Breast epithelium (tissue), 4 donors: ENCODE measurements around the gene GPR42. TPM values are rescaled to one million over a fixed set of nuclear protein-coding genes. Genes with fewer than 3 reads are reported as not detected.

Experiments used
- DNase-seq, 2 donors: peaks; one replicate each; pipeline ENCODE4 v3.0.0-alpha.2; 2019; ENCODE audit warnings: low spot score in 2 of 2
- H3K27ac ChIP-seq, 2 donors: fragments of 200-600 bp; sonication (generic) in 1 of 2; one replicate each; pipeline ENCODE4 v1.5.1; 2016 to 2019; ENCODE audit warnings: mild to moderate bottlenecking in 1 of 2
- H3K27me3 ChIP-seq, 2 donors: fragments of 200-600 bp; sonication (generic) in 1 of 2; one replicate each; pipeline versions ENCODE4 v1.5.1 to v1.6.0; 2017 to 2019; ENCODE audit warnings: control low read depth in 1 of 2, mild to moderate bottlenecking in 1 of 2
- H3K36me3 ChIP-seq: fragments of 200-600 bp; one replicate; pipeline ENCODE4 v1.5.1; 2019
- H3K4me1 ChIP-seq, 2 donors: fragments of 200-600 bp; sonication (generic); one replicate each; pipeline ENCODE4 v1.5.1; 2016 to 2019; ENCODE audit warnings: control low read depth in 1 of 2
- H3K4me3 ChIP-seq, 3 donors: fragments of 200-600 bp; sonication (generic); 1 replicate in 2 of 3; 2 replicates in 1 of 3; pipeline ENCODE4 v1.5.1; 2016 to 2019; ENCODE audit warnings: mild to moderate bottlenecking in 3 of 3, moderate library complexity in 2 of 3
- H3K9me3 ChIP-seq, 2 donors: fragments of 200-600 bp; sonication (generic) in 1 of 2; one replicate each; pipeline ENCODE4 v1.5.1; 2016 to 2019; ENCODE audit warnings: control low read depth in 1 of 2
- POLR2A ChIP-seq: fragments of 450-650 bp; IDR thresholded peaks from one replicate; pipeline ENCODE4 v1.6.1; 2016; ENCODE audit warnings: antibody characterized with exemption, mild to moderate bottlenecking, moderate library complexity
- POLR2AphosphoS5 ChIP-seq, 3 donors: sonication (generic); formaldehyde crosslinking; IDR thresholded peaks; one replicate each; pipeline ENCODE4 v1.6.1; 2017; ENCODE audit warnings: antibody characterized with exemption in 3 of 3
- intact Hi-C: fragments of 100-400 bp; cut with DNase I; formaldehyde crosslinking; loops from one replicate; pipeline ENCODE4 v1.15.1; 2023; ENCODE audit warnings: low total_unique reads
- total RNA-seq, 3 donors: library from RNA; depleted of rRNA; stranded (reverse); fragments of >200 nt; gene quantifications; one replicate each; pipeline ENCODE4 v1.1.0, GENCODE V29; 2016
- TF ChIP-seq, protein P1 (sequence below), 3 donors: fragments of 450-650 bp; IDR thresholded peaks; one replicate each; pipeline ENCODE4 v1.5.1; 2016 to 2017; ENCODE audit warnings: antibody characterized with exemption in 3 of 3, mild to moderate bottlenecking in 3 of 3, moderate library complexity in 3 of 3

Gene GPR42
- total RNA-seq, 3 donors from 2014 or later: 0.66 TPM; not detected in 2

DNA sequence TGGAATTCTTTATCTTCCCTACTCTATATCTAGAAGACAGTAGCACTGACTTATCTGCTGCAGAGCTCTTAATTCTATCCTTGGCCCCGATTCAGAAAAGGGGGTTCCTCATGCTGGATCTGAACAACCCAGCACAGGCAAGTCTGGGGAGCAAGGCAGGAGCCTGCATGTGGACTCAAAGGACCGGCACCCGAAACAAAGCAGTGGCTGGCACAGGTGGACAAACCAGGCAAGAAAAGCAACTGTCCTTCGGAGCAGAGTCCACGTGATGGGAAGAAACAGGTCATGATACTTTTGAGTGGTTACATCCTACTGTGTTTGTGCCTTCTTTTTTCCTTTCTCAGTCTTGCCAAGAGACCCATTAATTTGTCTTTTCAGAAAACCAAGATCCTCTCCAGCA, 38.3 kb downstream of the GPR42 start:
- Histone ChIP-seq H3K36me3 (no peaks in the 10 kb centered on the region), H3K9me3 (no peaks in the 10 kb centered on the region), H3K27me3 (no peaks in the 10 kb centered on the region), H3K4me1 (no peaks in the 10 kb centered on the region), H3K4me3 (no peak overlapping the region), H3K27ac (no peak overlapping the region)
- intact Hi-C loops: no loop called here
- DNase-seq: no peak
- TF ChIP-seq, protein P1, sequence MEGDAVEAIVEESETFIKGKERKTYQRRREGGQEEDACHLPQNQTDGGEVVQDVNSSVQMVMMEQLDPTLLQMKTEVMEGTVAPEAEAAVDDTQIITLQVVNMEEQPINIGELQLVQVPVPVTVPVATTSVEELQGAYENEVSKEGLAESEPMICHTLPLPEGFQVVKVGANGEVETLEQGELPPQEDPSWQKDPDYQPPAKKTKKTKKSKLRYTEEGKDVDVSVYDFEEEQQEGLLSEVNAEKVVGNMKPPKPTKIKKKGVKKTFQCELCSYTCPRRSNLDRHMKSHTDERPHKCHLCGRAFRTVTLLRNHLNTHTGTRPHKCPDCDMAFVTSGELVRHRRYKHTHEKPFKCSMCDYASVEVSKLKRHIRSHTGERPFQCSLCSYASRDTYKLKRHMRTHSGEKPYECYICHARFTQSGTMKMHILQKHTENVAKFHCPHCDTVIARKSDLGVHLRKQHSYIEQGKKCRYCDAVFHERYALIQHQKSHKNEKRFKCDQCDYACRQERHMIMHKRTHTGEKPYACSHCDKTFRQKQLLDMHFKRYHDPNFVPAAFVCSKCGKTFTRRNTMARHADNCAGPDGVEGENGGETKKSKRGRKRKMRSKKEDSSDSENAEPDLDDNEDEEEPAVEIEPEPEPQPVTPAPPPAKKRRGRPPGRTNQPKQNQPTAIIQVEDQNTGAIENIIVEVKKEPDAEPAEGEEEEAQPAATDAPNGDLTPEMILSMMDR (IDR thresholded peaks at IDR 0.05): no peak
- no peak for TF ChIP-seq POLR2A
- no peak for TF ChIP-seq POLR2AphosphoS5 (IDR thresholded peaks at IDR 0.05)

DNA sequence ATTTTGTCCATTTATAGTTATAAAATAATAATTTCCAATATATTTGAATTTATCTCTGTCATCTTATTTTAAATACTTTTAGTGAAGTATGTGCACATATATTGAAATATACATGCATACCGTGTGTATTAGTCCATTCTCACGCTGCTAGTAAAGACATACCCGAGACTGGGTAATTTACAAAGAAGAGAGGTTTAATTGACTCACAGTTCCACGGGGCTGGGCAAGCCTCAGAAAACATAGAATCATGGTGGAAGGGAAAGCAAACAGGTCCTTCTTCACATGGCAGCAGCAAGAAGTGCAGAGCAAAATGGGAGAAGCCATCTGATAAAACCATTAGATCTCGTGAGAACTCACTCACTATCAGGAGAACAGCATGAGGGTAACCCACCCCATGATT, 39.6 kb downstream of the GPR42 start:
- Histone ChIP-seq H3K27ac (no peak overlapping the region), H3K4me1 (no peaks in the 10 kb centered on the region), H3K9me3 (no peaks in the 10 kb centered on the region), H3K36me3 (no peaks in the 10 kb centered on the region), H3K27me3 (no peaks in the 10 kb centered on the region), H3K4me3 (no peak overlapping the region)
- intact Hi-C loops: no loop called here
- no peak for TF ChIP-seq POLR2AphosphoS5 (IDR thresholded peaks at IDR 0.05)
- no peak for TF ChIP-seq POLR2A
- TF ChIP-seq, protein P1 (IDR thresholded peaks at IDR 0.05): no peak
- DNase-seq: no peak

DNA sequence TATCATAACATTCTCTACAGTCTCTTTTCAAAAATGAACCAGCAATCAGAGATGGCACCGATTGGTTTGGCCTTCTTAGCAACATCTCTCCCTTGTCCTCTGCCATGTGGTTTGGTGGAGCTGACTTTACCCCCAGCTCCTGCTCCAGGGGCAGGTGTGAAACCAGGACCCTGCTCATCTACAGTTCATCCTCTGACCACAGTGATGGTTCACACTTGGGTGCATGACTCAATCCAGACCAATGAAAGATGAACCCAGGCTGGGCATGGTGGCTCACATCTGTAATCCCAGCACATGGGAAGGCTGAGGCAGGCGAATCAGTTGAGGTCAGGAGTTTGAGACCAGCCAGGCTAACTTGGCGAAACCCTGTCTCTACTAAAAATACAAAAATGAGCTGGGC, 43.6 kb downstream of the GPR42 start:
- no peak for DNase-seq
- Histone ChIP-seq H3K27me3 (no peaks in the 10 kb centered on the region), H3K36me3 (no peaks in the 10 kb centered on the region), H3K27ac (no peak overlapping the region), H3K9me3 (no peaks in the 10 kb centered on the region), H3K4me3 (no peak overlapping the region), H3K4me1 (no peaks in the 10 kb centered on the region)
- intact Hi-C loops: no loop called here
- TF ChIP-seq, protein P1 (IDR thresholded peaks at IDR 0.05): no peak
- TF ChIP-seq POLR2A: no peak
- TF ChIP-seq POLR2AphosphoS5 (IDR thresholded peaks at IDR 0.05): no peak

DNA sequence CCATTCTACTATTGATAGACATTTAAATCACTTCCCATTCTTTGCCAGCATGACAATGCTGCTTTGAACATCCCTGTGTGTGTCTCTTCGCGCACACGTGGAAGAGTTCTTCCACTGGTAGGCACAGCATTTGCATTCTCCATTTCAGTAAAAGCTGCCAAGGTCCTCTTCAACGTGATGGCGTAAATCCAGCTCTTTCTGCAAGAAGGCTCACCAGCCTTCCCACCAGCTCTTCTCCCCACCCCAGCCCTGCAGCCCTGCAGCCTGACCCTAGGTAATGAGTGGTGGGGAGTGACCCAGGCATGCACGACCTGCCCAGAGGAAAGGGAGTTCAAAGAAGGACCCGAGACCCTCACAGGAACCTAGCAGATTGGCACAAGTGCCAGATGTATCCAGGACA, 45.5 kb downstream of the GPR42 start:
- Histone ChIP-seq H3K27ac (no peak overlapping the region), H3K4me1 (no peaks in the 10 kb centered on the region), H3K27me3 (no peaks in the 10 kb centered on the region), H3K9me3 (no peaks in the 10 kb centered on the region), H3K36me3 (no peaks in the 10 kb centered on the region), H3K4me3 (no peak overlapping the region)
- intact Hi-C loops: no loop called here
- TF ChIP-seq, protein P1 (IDR thresholded peaks at IDR 0.05): no peak
- no peak for TF ChIP-seq POLR2A
- no peak for TF ChIP-seq POLR2AphosphoS5 (IDR thresholded peaks at IDR 0.05)
- no peak for DNase-seq

DNA sequence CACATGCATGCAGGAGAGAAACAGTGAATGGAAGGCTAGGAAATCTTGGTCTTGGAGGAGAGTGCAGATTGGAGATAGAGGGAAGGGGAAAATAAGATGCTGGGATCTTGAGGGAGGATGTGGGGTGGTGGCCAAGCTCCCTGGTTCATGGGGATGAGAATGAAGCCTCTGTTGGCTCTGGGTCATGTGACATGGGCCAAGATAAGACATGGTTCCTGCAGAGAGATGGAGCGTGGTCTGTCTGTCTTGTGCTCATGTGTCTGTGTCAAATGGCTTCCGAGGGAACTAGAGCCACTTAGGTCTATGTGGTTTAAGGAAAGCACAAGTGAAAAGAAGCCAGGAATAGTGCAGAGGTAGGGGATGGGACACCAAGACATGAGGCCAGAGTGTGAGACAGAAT, 46.4 kb downstream of the GPR42 start:
- no peaks in the 10 kb centered on the region for H3K36me3 ChIP-seq
- no peak for DNase-seq
- no peak overlapping the region for H3K27ac ChIP-seq
- no peaks in the 10 kb centered on the region for H3K27me3 ChIP-seq
- H3K4me3 ChIP-seq: no peak overlapping the region
- intact Hi-C loops: no loop called here
- no peak for TF ChIP-seq POLR2A
- TF ChIP-seq, protein P1 (IDR thresholded peaks at IDR 0.05): no peak
- no peak for TF ChIP-seq POLR2AphosphoS5 (IDR thresholded peaks at IDR 0.05)
- no peaks in the 10 kb centered on the region for H3K9me3 ChIP-seq
- H3K4me1 ChIP-seq: no peaks in the 10 kb centered on the region
